ENCODE data around the gene CCSAP. TPM values are rescaled to one million over a fixed set of nuclear protein-coding genes. Genes with fewer than 3 reads are reported as not detected.

Gene CCSAP
- total and polyA plus RNA-seq, 10 of the 15 experiments (the other 5 are each of a cell fraction or from before 2014, with no cell fraction given), result 0.75 to 3.4 (median 2.8) TPM

DNA sequence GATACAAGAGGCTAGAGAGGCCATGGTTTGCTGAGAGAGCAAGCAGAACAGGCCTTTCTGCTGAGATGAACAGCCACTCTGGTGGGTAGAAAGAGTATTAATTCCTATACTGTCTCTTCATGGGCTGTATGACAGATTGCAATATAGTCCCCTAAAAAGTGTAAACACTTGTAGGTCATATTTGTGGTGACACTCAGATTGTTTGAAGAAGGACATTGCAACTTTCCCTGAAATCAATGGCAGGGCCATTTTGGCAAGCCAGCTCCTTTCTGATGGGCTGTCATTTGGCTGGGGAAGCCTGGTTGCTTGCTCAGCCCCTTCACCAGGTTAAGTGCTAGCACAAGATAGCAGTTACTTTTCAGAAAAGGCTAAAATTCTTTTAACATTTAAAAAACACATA lies 44.4 kb downstream of the CCSAP start:
- Histone ChIP-seq H3K36me3 (ENCODE audit: control insufficient read depth in 2 of 2, insufficient read depth in 2 of 2, low read length in 1 of 2) (peaks cover 0 to 5% of the 10 kb centered on the region in 2 experiments; a peak in 1 of 4 replicates), H3K9ac (ENCODE audit: control insufficient read depth, insufficient read depth, low read length) (no peak overlapping the region), H2AFZ (ENCODE audit: control insufficient read depth, low read depth, low read length) (no peak overlapping the region), H3K9me3 (replicated peaks; ENCODE audit: control insufficient read depth, insufficient read depth, low read length) (no peaks in the 10 kb centered on the region), H3K79me2 (ENCODE audit: control insufficient read depth, insufficient read depth, low read length) (no peaks in the 10 kb centered on the region), H4K20me1 (ENCODE audit: control insufficient read depth, insufficient read depth) (no peaks in the 10 kb centered on the region), H3K27ac (ENCODE audit: control insufficient read depth, insufficient read depth) (no peak overlapping the region), H3K4me1 (ENCODE audit: control insufficient read depth, insufficient read depth, low read length) (no peaks in the 10 kb centered on the region), H3K27me3 (replicated peaks in 1 of 2; ENCODE audit: control insufficient read depth in 2 of 2, insufficient read depth in 2 of 2, low read length in 1 of 2) (no peaks in the 10 kb centered on the region), H3K4me3 (no peak overlapping the region), H3K4me2 (ENCODE audit: control insufficient read depth, insufficient read depth) (no peak overlapping the region)
- TF ChIP-seq IKZF1 (conservative IDR thresholded peaks at IDR 0.05) (no peak), RFX5 (IDR thresholded peaks at IDR 0.05; ENCODE audit: low read depth, low read length) (no peak), TCF7 (IDR thresholded peaks at IDR 0.05; ENCODE audit: borderline replicate concordance) (no peak), HDAC6 (IDR thresholded peaks at IDR 0.05; ENCODE audit: unreplicated experiment) (no peak), FOXM1 (IDR thresholded peaks at IDR 0.05; ENCODE audit: low read depth, low read length) (no peak), CBX5 (IDR thresholded peaks at IDR 0.05; ENCODE audit: low read depth) (no peak), MTA3 (IDR thresholded peaks at IDR 0.05; ENCODE audit: borderline replicate concordance, low read length) (no peak), GATAD2B (conservative IDR thresholded peaks at IDR 0.05; ENCODE audit: low read depth) (no peak), HDGF (IDR thresholded peaks at IDR 0.05) (no peak), SIX5 (IDR thresholded peaks at IDR 0.05; ENCODE audit: low read depth, low read length, severe bottlenecking) (no peak), ZNF217 (IDR thresholded peaks at IDR 0.05) (no peak), RAD51 (IDR thresholded peaks at IDR 0.05) (no peak), ETV6 (conservative IDR thresholded peaks at IDR 0.05 in 1 of 2, IDR thresholded peaks at IDR 0.05 in 1 of 2; ENCODE audit: borderline replicate concordance in 1 of 2, low read depth in 1 of 2) (no peak), MYC (IDR thresholded peaks at IDR 0.05; ENCODE audit: insufficient read depth, insufficient read length, insufficient replicate concordance, low read length, severe bottlenecking) (no peak), NR2F1 (conservative IDR thresholded peaks at IDR 0.05) (no peak), PML (IDR thresholded peaks at IDR 0.05; ENCODE audit: low read length) (no peak), TARDBP (IDR thresholded peaks at IDR 0.05; ENCODE audit: borderline replicate concordance) (no peak)
- TF ChIP-seq, protein P1, sequence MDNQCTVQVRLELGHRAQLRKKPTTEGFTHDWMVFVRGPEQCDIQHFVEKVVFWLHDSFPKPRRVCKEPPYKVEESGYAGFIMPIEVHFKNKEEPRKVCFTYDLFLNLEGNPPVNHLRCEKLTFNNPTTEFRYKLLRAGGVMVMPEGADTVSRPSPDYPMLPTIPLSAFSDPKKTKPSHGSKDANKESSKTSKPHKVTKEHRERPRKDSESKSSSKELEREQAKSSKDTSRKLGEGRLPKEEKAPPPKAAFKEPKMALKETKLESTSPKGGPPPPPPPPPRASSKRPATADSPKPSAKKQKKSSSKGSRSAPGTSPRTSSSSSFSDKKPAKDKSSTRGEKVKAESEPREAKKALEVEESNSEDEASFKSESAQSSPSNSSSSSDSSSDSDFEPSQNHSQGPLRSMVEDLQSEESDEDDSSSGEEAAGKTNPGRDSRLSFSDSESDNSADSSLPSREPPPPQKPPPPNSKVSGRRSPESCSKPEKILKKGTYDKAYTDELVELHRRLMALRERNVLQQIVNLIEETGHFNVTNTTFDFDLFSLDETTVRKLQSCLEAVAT (IDR thresholded peaks at IDR 0.05), result no peak
- TF ChIP-seq, protein P2, sequence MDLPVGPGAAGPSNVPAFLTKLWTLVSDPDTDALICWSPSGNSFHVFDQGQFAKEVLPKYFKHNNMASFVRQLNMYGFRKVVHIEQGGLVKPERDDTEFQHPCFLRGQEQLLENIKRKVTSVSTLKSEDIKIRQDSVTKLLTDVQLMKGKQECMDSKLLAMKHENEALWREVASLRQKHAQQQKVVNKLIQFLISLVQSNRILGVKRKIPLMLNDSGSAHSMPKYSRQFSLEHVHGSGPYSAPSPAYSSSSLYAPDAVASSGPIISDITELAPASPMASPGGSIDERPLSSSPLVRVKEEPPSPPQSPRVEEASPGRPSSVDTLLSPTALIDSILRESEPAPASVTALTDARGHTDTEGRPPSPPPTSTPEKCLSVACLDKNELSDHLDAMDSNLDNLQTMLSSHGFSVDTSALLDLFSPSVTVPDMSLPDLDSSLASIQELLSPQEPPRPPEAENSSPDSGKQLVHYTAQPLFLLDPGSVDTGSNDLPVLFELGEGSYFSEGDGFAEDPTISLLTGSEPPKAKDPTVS (IDR thresholded peaks at IDR 0.05; ENCODE audit: low read depth, low read length), result no peak
- TF ChIP-seq, protein P3, sequence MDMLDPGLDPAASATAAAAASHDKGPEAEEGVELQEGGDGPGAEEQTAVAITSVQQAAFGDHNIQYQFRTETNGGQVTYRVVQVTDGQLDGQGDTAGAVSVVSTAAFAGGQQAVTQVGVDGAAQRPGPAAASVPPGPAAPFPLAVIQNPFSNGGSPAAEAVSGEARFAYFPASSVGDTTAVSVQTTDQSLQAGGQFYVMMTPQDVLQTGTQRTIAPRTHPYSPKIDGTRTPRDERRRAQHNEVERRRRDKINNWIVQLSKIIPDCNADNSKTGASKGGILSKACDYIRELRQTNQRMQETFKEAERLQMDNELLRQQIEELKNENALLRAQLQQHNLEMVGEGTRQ (IDR thresholded peaks at IDR 0.05; ENCODE audit: borderline replicate concordance, low read depth, low read length), result no peak
- RAD21 ChIA-PET (ENCODE audit: unreplicated experiment), result interaction anchor here (1.4 kb wide), 1 partner anchor 184 kb away, joined by 3 read pairs; no protein-coding TSS in a partner anchor
- ATAC-seq, result no peak
- no peak for DNase-seq (ENCODE audit: low read depth, low spot score)
- SMC1A ChIA-PET (ENCODE audit: uncharacterized antibody, unreplicated experiment), result no interaction called here
- FAIRE-seq, result no peak
- intact Hi-C loops (cut with micrococcal nuclease; ENCODE audit: unreplicated experiment) (no loop called here), in situ Hi-C loops (cut with MboI) (no loop called here)
- BruUV-seq (replicated peaks), result no TSS peak
- CTCF ChIA-PET, result interaction anchor here (1.0 kb wide), 1 partner anchor 307 kb away, joined by 3 read pairs; no protein-coding TSS in a partner anchor
- POLR2A ChIA-PET, result no interaction called here

All from GM12878 (cell line).